ENCODE results near the gene IQCE. TPM values are rescaled to one million over a fixed set of nuclear protein-coding genes. Genes with fewer than 3 reads are reported as not detected.
"Not testable (repeated sequence)": the region's sequence is repeated elsewhere in the genome, so short reads cannot be mapped to it uniquely, and the experiment has no call there.

The IQCE gene
- total and polyA plus RNA-seq, 3 donors from 2014 or later: 57.9 to 139 (median 86.4) TPM

DNA sequence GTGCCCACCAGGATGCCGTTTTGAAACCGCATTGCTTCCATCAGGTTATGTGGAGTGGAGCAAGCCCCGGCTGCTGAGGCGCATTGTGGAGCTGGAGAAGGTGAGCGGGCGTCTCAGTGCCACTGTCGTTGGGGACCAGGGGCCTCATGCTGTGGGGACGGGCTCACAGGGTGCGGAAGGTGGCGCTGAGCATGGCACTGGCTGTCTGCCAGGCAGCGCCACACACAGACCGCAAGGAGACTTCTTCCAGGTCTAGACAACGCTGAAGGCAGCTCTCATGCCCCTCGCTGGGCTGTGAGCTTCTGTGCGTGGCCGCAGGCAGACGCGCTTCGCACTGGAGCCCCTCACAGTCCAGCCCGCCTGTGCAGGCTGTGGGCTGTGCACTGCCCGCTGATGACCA lies 29.0 kb downstream of the IQCE start:
- no peak for TF ChIP-seq POLR2A (IDR thresholded peaks at IDR 0.05)
- TF ChIP-seq, protein P1, sequence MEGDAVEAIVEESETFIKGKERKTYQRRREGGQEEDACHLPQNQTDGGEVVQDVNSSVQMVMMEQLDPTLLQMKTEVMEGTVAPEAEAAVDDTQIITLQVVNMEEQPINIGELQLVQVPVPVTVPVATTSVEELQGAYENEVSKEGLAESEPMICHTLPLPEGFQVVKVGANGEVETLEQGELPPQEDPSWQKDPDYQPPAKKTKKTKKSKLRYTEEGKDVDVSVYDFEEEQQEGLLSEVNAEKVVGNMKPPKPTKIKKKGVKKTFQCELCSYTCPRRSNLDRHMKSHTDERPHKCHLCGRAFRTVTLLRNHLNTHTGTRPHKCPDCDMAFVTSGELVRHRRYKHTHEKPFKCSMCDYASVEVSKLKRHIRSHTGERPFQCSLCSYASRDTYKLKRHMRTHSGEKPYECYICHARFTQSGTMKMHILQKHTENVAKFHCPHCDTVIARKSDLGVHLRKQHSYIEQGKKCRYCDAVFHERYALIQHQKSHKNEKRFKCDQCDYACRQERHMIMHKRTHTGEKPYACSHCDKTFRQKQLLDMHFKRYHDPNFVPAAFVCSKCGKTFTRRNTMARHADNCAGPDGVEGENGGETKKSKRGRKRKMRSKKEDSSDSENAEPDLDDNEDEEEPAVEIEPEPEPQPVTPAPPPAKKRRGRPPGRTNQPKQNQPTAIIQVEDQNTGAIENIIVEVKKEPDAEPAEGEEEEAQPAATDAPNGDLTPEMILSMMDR (IDR thresholded peaks at IDR 0.05): no peak
- intact Hi-C loops (cut with DNase I; ENCODE audit: low total_unique reads): no loop called here
- no peak overlapping the region for H3K4me3 ChIP-seq
- no peaks in the 10 kb centered on the region for H3K9me3 ChIP-seq
- no peaks in the 10 kb centered on the region for H3K4me1 ChIP-seq
- no peak for DNase-seq
- no peaks in the 10 kb centered on the region for H3K27me3 ChIP-seq
- H3K36me3 ChIP-seq (ENCODE audit: low read depth, missing control alignments): no peaks in the 10 kb centered on the region
- no peak overlapping the region for H3K27ac ChIP-seq
- WGBS, 2 donors: 97% methylated on average over 16 to 21 of the region's 21 CpGs

DNA sequence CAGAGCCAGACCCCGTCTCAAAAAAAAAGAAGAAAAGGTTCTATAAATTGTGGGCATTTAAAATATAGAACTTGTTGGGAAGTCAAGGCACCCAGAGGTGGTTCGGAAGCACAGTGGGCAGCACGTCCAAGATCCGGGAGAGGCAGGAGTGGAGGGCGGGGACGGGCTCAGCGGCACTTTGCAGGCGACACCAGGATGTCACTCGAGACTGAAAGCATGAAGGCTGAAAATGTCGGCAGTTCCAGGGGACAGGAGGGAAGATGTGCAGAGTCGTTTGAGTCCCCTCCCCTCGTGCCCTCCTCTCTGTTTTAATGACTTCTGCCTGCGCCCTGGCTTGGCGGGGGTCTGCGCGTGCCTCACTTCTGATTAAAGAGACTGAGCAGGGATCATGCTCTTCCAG lies 30.6 kb downstream of the IQCE start:
- no peaks in the 10 kb centered on the region for H3K4me1 ChIP-seq
- no peak for DNase-seq
- H3K27ac ChIP-seq: no peak overlapping the region
- 90 to 91% methylated on average over 16 of the region's 16 CpGs for WGBS, 2 donors
- intact Hi-C loops (cut with DNase I; ENCODE audit: low total_unique reads): no loop called here
- TF ChIP-seq, protein P1 (IDR thresholded peaks at IDR 0.05): no peak
- TF ChIP-seq POLR2A (IDR thresholded peaks at IDR 0.05): no peak
- H3K4me3 ChIP-seq: no peak overlapping the region
- H3K27me3 ChIP-seq: no peaks in the 10 kb centered on the region
- no peaks in the 10 kb centered on the region for H3K36me3 ChIP-seq (ENCODE audit: low read depth, missing control alignments)
- no peaks in the 10 kb centered on the region for H3K9me3 ChIP-seq

DNA sequence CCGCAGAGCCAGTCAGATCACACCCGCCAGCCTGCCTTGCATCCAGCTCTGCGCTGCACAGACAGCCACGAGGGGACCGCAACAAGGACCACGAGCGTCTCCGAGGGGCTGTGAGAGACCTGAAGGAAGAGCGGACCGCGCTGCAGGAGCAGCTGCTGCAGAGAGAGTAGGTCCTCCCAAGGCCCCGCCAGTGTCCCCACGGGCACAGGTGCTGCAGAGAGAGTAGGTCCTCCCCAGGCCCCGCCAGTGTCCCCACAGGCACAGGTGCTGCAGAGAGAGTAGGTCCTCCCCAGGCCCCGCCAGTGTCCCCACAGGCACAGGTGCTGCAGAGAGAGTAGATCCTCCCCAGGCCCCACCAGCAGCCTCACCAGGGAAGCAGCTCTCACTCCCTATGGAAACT lies 31.2 kb downstream of the IQCE start:
- 87 to 94% methylated on average over 3 to 15 of the region's 15 CpGs for WGBS, 2 donors

DNA sequence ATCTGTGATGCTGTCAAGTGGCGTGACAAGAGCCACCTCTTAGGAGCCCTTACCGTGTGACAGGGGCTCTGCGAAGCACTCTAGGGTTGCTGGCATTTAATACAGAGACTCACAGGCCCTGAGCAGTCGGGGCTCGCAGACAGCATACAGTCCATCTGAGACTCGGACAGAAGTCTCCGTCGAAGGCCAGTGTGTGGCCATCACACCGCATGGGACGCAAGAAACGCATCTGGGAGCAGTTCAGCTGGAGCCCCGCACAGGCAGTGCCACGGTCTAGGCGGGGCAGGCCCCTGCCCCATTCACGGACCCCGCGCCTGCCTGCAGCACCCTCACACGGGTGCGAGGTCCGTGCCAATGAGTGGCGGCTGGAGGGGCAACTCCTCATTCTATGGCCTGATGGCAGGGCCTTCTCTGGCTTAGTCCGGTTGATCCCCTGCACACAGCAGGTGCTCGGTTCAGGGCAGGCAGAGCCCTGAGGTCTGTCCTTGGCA lies 33.6 kb downstream of the IQCE start:
- Histone ChIP-seq H3K9me3 (no peaks in the 10 kb centered on the region), H3K36me3 (ENCODE audit: low read depth, missing control alignments) (no peaks in the 10 kb centered on the region), H3K27ac (no peak overlapping the region), H3K4me3 (no peak overlapping the region), H3K27me3 (no peaks in the 10 kb centered on the region), H3K4me1 (no peaks in the 10 kb centered on the region)
- DNase-seq: no peak
- no peak for TF ChIP-seq POLR2A (IDR thresholded peaks at IDR 0.05)
- TF ChIP-seq, protein P1 (IDR thresholded peaks at IDR 0.05): no peak
- 94 to 98% methylated on average over 11 to 23 of the region's 23 CpGs for WGBS, 2 donors
- intact Hi-C loops (cut with DNase I; ENCODE audit: low total_unique reads): no loop called here

More for the DNA sequence above, 31.2 kb downstream of the IQCE start:
- intact Hi-C loops (cut with DNase I; ENCODE audit: low total_unique reads); H3K9me3 ChIP-seq; H3K4me3 ChIP-seq; H3K36me3 ChIP-seq (ENCODE audit: low read depth, missing control alignments); H3K4me1 ChIP-seq; DNase-seq; H3K27me3 ChIP-seq; H3K27ac ChIP-seq: not testable (repeated sequence)

DNA sequence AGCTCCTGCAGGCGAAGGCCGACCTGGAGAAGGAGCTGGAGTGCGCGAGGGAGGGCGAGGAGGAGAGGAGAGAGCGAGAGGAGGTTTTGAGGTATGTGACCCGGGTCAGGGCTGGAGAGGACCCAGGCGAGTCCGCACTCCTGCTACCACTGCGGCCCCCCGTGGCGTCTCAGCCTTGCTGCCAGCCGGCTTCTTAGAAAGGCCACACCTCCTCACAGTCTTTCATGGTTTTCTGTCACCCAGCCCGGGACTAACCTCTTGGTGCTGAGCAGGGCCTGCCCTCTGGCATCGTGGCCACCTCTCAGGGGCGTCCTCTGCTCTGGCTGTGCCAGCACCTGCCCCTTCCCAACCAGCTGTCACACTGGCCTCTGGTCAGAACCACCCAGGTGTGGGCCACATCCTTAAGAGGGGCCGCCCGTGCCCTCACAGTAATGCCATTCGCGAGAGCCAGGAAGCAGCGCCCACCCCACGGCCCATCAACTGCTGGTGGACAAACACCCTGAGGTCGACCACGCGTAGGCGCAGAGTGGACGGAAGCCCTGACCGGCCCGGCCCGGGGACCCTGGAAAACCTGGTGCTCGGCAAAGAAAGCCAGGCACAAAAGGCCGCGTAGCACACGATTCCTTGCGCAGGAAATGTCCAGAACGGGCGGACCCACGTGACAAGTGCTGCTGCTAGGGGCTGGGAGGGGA lies 34.4 kb downstream of the IQCE start:
- no peak overlapping the region for H3K4me3 ChIP-seq
- intact Hi-C loops (cut with DNase I; ENCODE audit: low total_unique reads): no loop called here
- no peaks in the 10 kb centered on the region for H3K27me3 ChIP-seq
- no peaks in the 10 kb centered on the region for H3K4me1 ChIP-seq
- H3K36me3 ChIP-seq (ENCODE audit: low read depth, missing control alignments): no peaks in the 10 kb centered on the region
- no peak for DNase-seq
- TF ChIP-seq, protein P1 (IDR thresholded peaks at IDR 0.05): no peak
- TF ChIP-seq POLR2A (IDR thresholded peaks at IDR 0.05): no peak
- 93% methylated on average over 31 to 38 of the region's 38 CpGs for WGBS, 2 donors
- no peak overlapping the region for H3K27ac ChIP-seq
- H3K9me3 ChIP-seq: no peaks in the 10 kb centered on the region
